A549 treated with CpdA at 1 μM for 4 hours (cell line): ENCODE results near the gene MEFV. TPM values are rescaled to one million over a fixed set of nuclear protein-coding genes. Genes with fewer than 3 reads are reported as not detected.

Source experiments
- total RNA-seq: library from RNA; stranded (reverse); fragments of 200-300 nt; extraction: Qiagen RNA extraction; gene quantifications from 5 replicates; pipeline ENCODE4 v1.2.3, GENCODE V29; 2022; ENCODE audit warnings: low read depth

MEFV gene
- total RNA-seq = not detected in 5 replicates

DNA sequence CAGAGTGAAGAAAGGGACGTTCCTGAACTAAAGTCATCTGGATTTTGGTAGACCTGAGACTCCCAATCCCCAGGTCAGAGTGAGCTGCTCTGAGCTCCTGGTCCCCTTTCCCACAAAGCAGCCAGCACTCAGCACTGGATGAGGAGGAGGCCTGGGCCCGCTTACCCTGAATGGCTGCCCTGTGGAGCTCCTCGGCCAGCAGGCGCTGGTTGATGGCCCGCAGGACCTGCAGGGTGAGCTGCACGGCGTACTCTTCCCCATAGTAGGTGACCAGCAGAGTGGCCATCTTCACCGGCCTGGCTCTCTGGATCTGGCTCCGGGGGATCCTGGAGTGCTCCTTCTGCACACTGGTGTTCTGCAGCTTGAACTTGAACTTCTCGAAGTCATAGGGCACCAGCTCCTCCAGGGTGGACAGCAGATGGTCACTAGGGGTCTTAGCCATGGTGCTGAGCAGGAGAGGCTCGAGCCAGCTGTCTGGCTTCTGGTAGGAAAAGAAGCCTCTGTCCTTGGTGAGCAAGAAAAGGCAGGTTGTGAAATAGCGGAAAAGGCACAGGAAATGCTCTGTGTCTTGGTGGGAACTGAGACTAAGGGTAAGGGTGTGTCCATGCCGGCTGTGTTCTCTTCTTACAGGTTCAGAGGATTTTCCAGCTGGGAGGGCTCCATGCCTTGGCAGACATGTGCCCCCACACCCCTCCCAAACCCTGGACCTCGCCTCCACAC is at the start of gene MEFV:
Gene MEFV, minus strand, starts transcription at position 488 of the 720 bp plus-strand sequence. Its CDS starts 46 bp downstream, at position 442.

DNA sequence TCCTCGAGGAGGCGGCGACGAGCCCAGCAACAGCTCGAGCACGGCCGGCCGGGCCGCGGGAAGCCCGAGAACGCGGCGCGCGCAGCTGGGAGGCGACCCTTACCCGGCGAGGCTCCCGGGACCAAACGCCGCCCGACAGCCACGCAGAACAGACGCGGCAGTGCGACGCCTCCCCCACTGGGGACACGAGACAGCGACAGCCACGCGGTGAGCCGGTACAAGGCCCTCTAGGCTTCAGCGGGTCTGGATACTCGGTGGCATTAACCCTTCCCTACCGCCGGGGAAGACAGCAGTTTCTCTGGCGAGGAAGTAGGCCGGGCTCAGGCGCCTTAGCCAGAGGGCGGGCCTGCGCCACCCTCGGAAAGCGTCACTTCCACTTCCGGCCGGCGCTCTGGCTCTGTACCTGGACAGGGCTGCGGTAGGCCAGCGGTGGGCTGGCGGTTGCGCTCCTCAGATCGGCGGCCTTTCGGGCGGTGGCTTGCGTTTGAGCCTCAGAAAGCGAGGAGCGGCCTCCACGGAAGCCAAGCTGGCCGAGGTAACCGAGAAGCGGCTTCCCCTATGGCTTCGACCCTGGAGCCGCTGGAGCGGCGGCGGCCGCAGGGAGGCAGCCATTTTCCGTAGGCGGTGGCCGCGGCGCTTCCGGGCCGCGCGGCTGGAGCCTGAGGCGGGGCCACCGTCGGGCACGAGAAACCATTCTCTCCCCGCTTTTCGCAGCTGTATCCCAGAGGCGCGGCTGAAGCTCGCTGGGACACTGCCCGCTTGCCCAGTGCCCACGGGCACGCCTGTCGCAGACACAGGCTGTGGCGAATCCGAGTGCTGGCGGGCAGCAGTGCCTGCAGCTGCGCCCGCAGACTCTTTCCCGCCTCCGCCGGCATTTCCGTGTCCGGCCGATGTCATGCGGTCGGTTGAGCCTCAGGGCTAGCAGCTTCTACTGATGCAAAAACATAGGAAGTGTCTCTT is 49.0 kb upstream of the MEFV start, which contains the start of the genes TIGD7 and ZNF75A:
Gene TIGD7, minus strand, starts transcription at position 322 of the 960 bp plus-strand sequence. CDS start 4,816 bp downstream, outside the sequence.
Gene ZNF75A, plus strand, starts transcription at position 389 of the 960 bp plus-strand sequence. CDS start 2,932 bp downstream, outside the sequence.

DNA sequence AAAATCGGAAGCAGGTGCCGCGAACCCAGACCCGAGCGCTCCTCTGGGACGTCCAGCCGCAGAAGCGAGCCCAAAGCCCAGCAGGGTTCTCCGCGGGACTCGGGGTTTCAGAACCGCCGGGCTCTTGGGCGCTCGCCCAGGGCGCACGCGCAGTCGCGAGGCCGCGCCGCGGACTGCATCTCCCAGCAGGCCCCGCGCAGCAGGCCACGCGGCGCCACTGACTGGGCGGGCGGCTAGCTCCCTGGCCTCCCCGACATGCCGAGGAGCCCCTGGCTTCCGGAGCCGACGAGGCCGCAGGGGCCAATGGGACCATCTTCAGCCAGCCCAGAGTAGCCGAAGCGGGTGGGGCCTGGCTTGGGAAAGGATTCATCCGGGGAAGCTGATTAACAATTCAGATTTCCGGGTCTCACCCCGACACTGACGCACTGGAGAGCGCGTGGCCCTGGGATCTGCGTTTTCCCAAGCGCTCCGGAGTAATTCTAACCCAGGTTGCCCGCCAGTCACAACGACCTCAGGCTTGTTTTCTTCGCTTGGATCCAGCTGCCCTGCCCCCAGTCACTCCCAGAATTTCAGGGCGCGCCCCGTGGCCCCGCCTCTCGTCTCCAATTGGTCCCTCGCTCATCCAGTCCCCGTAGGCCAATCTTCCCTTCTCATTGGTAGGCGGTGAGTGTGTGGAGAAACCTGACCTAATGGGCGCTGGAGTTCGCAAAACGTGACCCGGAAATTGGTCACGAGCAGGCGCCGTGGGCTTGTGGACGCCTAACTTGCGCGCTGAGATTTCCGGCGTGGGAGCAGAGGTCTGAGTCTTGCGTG is 26.5 kb upstream of the MEFV start, which contains the start of gene ZNF263:
Gene ZNF263, plus strand, starts transcription at position 762 of the 813 bp plus-strand sequence. CDS start 328 bp downstream, outside the sequence.

GRCh38 chr16:3234857-3235561 is 21.4 kb downstream of the MEFV start, which contains the start of gene ZNF200:
ZNF200 (minus strand) TSS chr16:3235158; CDS start chr16:3233755, 1,403 bp downstream.

Other genes with a start within 250 kb of the MEFV start
- gene CLDN9, start 243.7 kb downstream of the MEFV start, total RNA-seq = 0.27 to 0.80 TPM (median 0.39 TPM) in 5 replicates
- 0.30 to 0.58 TPM (median 0.32 TPM) in 4 of 5 replicates, not detected in the other for gene CLDN6, start 238.4 kb downstream of the MEFV start, total RNA-seq
- gene TNFRSF12A, start 236.3 kb downstream of the MEFV start, total RNA-seq = 446 to 698 TPM (median 646 TPM) in 5 replicates
- 201 to 240 TPM (median 232 TPM) in 5 replicates for gene HCFC1R1, start 232.7 kb downstream of the MEFV start, total RNA-seq
- gene THOC6, start 232.6 kb downstream of the MEFV start, total RNA-seq = 27.4 to 38.7 TPM (median 33.2 TPM) in 5 replicates
- not detected in 5 replicates for gene BICDL2, start 219.7 kb downstream of the MEFV start, total RNA-seq
- 0.67 to 0.97 TPM (median 0.85 TPM) in 5 replicates for gene MMP25, start 210.1 kb downstream of the MEFV start, total RNA-seq
- gene IL32, start 191.0 kb downstream of the MEFV start, total RNA-seq = 22.4 to 36.7 TPM (median 28.1 TPM) in 5 replicates
- 0.03 TPM in 1 of 5 replicates, not detected in the others for gene ZSCAN10, start 157.3 kb downstream of the MEFV start, total RNA-seq
- gene ZNF205, start 144.0 kb downstream of the MEFV start, total RNA-seq = 11.3 to 15.1 TPM (median 13.2 TPM) in 5 replicates
- 7.9 to 12.9 TPM (median 11.6 TPM) in 5 replicates for gene ZNF213, start 121.6 kb downstream of the MEFV start, total RNA-seq
- 0.29 to 0.48 TPM (median 0.40 TPM) in 3 of 5 replicates, not detected in the others for gene OR1F1, start 68.4 kb downstream of the MEFV start, total RNA-seq
- 8.1 to 11.5 TPM (median 8.3 TPM) in 5 replicates for gene ZNF200, start 21.5 kb downstream of the MEFV start, total RNA-seq
- 36.1 to 39.3 TPM (median 37.6 TPM) in 5 replicates for gene ZNF263, start 26.9 kb upstream of the MEFV start, total RNA-seq
- gene TIGD7, start 48.8 kb upstream of the MEFV start, total RNA-seq = 0.86 to 1.5 TPM (median 1.4 TPM) in 5 replicates
- gene ZNF75A, start 48.9 kb upstream of the MEFV start, total RNA-seq = 9.0 to 12.3 TPM (median 10.7 TPM) in 5 replicates
- not detected in 5 replicates for gene OR2C1, start 99.3 kb upstream of the MEFV start, total RNA-seq
- 9.6 to 19.4 TPM (median 14.7 TPM) in 5 replicates for gene ZSCAN32, start 144.4 kb upstream of the MEFV start, total RNA-seq
- 13.0 to 16.8 TPM (median 14.3 TPM) in 5 replicates for gene ZNF174, start 144.6 kb upstream of the MEFV start, total RNA-seq
- 0.90 to 1.3 TPM (median 1.1 TPM) in 5 replicates for gene ZNF597, start 186.9 kb upstream of the MEFV start, total RNA-seq
- gene NAA60, start 187.0 kb upstream of the MEFV start, total RNA-seq = 50.7 to 54.8 TPM (median 51.4 TPM) in 5 replicates
- gene C16orf90, start 238.9 kb upstream of the MEFV start, total RNA-seq = not detected in 5 replicates
- 17.2 to 22.9 TPM (median 19.4 TPM) in 5 replicates for gene CLUAP1, start 244.4 kb upstream of the MEFV start, total RNA-seq